ENCODE results near the gene CTDNEP1.

DNA sequence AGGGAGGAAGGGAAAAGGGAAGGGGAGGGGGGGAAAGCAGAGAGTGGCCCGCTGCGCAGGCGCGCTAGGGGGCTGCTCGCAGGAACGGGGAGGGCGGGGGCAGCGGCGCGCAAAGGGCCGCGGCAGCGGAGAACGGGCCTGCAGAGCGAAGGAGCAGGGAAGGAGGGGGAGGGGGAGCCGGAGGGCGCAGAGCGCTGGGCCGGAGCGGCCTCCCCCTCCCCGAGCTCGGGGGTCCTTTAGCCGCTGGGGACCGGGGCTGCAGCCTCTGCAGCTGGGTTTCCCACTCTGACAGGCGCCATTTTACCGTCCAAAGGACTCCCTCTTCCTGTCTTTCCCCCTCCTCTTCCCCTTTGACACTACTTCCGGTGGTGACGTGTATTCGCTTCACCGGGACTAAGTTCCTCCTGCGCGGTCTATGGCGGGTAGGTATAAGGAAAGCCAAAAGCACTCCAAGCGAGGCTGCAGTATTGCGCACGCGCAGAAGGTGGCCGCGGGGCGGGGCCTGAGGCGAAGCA, at the start of gene CTDNEP1:
- TF ChIP-seq, protein P1, sequence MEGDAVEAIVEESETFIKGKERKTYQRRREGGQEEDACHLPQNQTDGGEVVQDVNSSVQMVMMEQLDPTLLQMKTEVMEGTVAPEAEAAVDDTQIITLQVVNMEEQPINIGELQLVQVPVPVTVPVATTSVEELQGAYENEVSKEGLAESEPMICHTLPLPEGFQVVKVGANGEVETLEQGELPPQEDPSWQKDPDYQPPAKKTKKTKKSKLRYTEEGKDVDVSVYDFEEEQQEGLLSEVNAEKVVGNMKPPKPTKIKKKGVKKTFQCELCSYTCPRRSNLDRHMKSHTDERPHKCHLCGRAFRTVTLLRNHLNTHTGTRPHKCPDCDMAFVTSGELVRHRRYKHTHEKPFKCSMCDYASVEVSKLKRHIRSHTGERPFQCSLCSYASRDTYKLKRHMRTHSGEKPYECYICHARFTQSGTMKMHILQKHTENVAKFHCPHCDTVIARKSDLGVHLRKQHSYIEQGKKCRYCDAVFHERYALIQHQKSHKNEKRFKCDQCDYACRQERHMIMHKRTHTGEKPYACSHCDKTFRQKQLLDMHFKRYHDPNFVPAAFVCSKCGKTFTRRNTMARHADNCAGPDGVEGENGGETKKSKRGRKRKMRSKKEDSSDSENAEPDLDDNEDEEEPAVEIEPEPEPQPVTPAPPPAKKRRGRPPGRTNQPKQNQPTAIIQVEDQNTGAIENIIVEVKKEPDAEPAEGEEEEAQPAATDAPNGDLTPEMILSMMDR (IDR thresholded peaks at IDR 0.05) = no peak
- TF ChIP-seq POLR2A (IDR thresholded peaks at IDR 0.05) = peak in 1 of 2 donors; percentile 19
- TF ChIP-seq POLR2AphosphoS5 (IDR thresholded peaks at IDR 0.05) = peak; percentile 50
- TF ChIP-seq EP300 (IDR thresholded peaks at IDR 0.05) = no peak
